Ramos (cell line): Measurements from ENCODE around the gene PCED1A.

Source experiments
- in situ Hi-C: fragments of 300-500 bp; cut with MboI; formaldehyde crosslinking; loops from one replicate; pipeline ENCODE4 v1.14.3; 2022; ENCODE audit warnings: low sequenced_read_pairs; ENCODE audit not compliant: unreplicated experiment

The PCED1A gene

GRCh38 chr20:2840138-2840966 lies at the start of gene PCED1A, which contains the start of gene VPS16:
Gene PCED1A (minus strand): TSS chr20:2840655. CDS start chr20:2839912, 743 bp downstream.
Gene VPS16 (plus strand): TSS chr20:2840745. CDS start chr20:2840775, 30 bp downstream.
- in situ Hi-C loops, result no loop called here

- in situ Hi-C loops, result no loop called here
Observed at GRCh38 chr20:2889797-2890196, 49.3 kb upstream of the PCED1A start.

GRCh38 chr20:2889209-2889608 lies 48.8 kb upstream of the PCED1A start:
- in situ Hi-C loops, result no loop called here

- in situ Hi-C loops, result no loop called here
Observed at GRCh38 chr20:2888224-2888955, 47.9 kb upstream of the PCED1A start.

GRCh38 chr20:2887715-2888114 lies 47.3 kb upstream of the PCED1A start:
- in situ Hi-C loops, result no loop called here

GRCh38 chr20:2883726-2884637 lies 43.5 kb upstream of the PCED1A start:
- in situ Hi-C loops, result no loop called here

GRCh38 chr20:2880650-2881049 lies 40.2 kb upstream of the PCED1A start:
- in situ Hi-C loops, result no loop called here

GRCh38 chr20:2879146-2879545 lies 38.7 kb upstream of the PCED1A start:
- in situ Hi-C loops, result no loop called here

- in situ Hi-C loops, result no loop called here
Observed at GRCh38 chr20:2878515-2878914, 38.1 kb upstream of the PCED1A start.

- in situ Hi-C loops, result no loop called here
Observed at GRCh38 chr20:2875690-2876203, 35.3 kb upstream of the PCED1A start.

- in situ Hi-C loops, result no loop called here
Observed at GRCh38 chr20:2874456-2874855, 34.0 kb upstream of the PCED1A start.

- in situ Hi-C loops, result no loop called here
Observed at GRCh38 chr20:2873747-2874041, 33.2 kb upstream of the PCED1A start.

- in situ Hi-C loops, result no loop called here
Observed at GRCh38 chr20:2873010-2873746, 32.7 kb upstream of the PCED1A start, which contains the start of gene PTPRA. Gene PTPRA (plus strand): TSS chr20:2873481. CDS start chr20:2964278, 90,797 bp downstream.

GRCh38 chr20:2872459-2873009 lies 32.1 kb upstream of the PCED1A start:
- in situ Hi-C loops, result no loop called here

GRCh38 chr20:2871661-2872458 lies 31.4 kb upstream of the PCED1A start:
- in situ Hi-C loops, result no loop called here

GRCh38 chr20:2871111-2871465 lies 30.6 kb upstream of the PCED1A start:
- in situ Hi-C loops, result no loop called here

- in situ Hi-C loops, result no loop called here
Observed at GRCh38 chr20:2869381-2869780, 28.9 kb upstream of the PCED1A start.

GRCh38 chr20:2867081-2867864 lies 26.8 kb upstream of the PCED1A start:
- in situ Hi-C loops, result no loop called here
